PFSK-1 (cell line): ENCODE results near the gene HES3.

ENCODE experiments used
- FOXP2 ChIP-seq: optimal IDR thresholded peaks from 2 replicates; pipeline ENCODE3; 2011; ENCODE audit warnings: borderline replicate concordance, control low read depth, inconsistent platforms; ENCODE audit not compliant: insufficient read depth; ENCODE audit errors: extremely low read length, extremely low read depth
- POLR2AphosphoS5 ChIP-seq: IDR thresholded peaks from 2 replicates; pipeline ENCODE4 v1.6.1; 2012; ENCODE audit warnings: low read depth, mild to moderate bottlenecking, control low read depth, low read length, moderate library complexity
- SIN3A ChIP-seq: IDR thresholded peaks from 2 replicates; pipeline ENCODE4 v1.6.1; 2012; ENCODE audit warnings: mild to moderate bottlenecking, low read length, moderate library complexity, borderline replicate concordance; ENCODE audit not compliant: insufficient read depth
- TAF1 ChIP-seq: IDR thresholded peaks from 2 replicates; pipeline ENCODE4 v1.6.1; 2012; ENCODE audit warnings: low read length, control low read depth, borderline replicate concordance; ENCODE audit not compliant: insufficient read depth
- TF ChIP-seq, protein P1 (sequence below), 2 experiments: IDR thresholded peaks; 2 replicates each; pipeline versions ENCODE4 v1.6.1 to v1.8.0; 2011 to 2012; ENCODE audit warnings: low read depth in 2 of 2, low read length in 2 of 2, control low read depth in 1 of 2, inconsistent platforms in 1 of 2, mild to moderate bottlenecking in 1 of 2, moderate library complexity in 1 of 2; ENCODE audit not compliant: insufficient read depth in 1 of 2

Gene HES3

DNA sequence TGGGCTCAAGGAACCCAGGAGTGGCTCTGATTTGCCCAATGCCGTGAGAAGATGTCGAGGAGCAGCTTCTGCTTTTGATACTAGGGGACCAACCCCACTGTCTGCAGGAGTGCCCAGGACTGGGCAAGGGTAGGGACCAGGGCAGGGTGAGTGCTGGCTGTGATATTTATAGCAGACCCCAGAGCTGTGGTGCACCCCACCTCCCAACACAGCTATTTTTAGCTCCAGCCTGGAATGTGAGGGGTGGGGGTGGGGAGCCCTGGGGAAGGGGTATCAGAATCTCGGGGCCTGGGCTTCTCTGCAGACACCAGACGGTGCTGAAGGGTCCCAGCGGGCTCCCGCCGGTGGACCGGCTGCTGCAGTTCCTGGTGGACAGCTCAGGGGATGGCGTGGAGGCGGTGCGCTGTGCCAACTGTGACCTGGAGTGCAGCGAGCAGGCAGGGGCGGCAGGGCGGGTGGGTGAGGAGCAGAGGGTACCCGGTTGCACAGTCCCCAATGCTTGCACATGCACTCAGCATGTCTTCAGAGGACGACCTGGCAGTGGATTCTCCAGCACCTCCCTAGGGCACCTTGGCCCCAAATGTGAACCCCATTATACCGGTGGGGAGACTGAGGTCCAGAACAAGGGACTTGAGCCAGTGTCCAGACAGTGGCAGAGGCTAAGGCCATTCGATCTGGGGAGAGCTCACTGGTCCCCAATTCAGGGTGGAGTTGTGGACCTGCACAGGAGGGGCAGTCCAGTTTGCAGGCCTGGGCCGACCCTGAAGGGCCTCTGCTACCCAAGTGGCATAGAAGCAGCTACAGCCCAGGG lies 36.7 kb upstream of the HES3 start:
- no peak for TF ChIP-seq POLR2AphosphoS5

DNA sequence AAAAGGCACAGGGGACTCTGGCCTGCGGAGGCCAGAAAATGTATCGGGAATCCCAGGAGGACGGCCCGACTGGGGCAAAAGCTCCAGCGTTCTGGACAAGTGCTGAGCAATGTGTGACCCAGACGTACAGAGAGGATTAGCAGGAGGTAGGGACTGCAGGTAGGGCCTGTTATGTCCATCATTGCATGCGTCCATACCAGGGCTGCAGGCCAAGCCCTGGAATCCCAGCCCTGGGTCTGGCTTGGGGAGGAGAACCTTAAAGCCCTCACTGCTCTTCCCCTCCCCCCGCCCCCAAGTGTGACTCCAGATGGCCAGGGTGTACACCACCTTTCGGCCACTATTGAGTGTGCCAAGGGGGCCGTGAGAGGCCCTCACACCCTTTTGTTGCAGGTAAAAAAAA lies 36.1 kb upstream of the HES3 start:
- TF ChIP-seq POLR2AphosphoS5 (no peak), FOXP2 (no peak), SIN3A (no peak), TAF1 (no peak)
- TF ChIP-seq, protein P1, sequence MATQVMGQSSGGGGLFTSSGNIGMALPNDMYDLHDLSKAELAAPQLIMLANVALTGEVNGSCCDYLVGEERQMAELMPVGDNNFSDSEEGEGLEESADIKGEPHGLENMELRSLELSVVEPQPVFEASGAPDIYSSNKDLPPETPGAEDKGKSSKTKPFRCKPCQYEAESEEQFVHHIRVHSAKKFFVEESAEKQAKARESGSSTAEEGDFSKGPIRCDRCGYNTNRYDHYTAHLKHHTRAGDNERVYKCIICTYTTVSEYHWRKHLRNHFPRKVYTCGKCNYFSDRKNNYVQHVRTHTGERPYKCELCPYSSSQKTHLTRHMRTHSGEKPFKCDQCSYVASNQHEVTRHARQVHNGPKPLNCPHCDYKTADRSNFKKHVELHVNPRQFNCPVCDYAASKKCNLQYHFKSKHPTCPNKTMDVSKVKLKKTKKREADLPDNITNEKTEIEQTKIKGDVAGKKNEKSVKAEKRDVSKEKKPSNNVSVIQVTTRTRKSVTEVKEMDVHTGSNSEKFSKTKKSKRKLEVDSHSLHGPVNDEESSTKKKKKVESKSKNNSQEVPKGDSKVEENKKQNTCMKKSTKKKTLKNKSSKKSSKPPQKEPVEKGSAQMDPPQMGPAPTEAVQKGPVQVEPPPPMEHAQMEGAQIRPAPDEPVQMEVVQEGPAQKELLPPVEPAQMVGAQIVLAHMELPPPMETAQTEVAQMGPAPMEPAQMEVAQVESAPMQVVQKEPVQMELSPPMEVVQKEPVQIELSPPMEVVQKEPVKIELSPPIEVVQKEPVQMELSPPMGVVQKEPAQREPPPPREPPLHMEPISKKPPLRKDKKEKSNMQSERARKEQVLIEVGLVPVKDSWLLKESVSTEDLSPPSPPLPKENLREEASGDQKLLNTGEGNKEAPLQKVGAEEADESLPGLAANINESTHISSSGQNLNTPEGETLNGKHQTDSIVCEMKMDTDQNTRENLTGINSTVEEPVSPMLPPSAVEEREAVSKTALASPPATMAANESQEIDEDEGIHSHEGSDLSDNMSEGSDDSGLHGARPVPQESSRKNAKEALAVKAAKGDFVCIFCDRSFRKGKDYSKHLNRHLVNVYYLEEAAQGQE (IDR thresholded peaks at IDR 0.05; ENCODE audit: insufficient read depth in 1 of 2, low read depth in 2 of 2, low read length in 2 of 2) = no peak

DNA sequence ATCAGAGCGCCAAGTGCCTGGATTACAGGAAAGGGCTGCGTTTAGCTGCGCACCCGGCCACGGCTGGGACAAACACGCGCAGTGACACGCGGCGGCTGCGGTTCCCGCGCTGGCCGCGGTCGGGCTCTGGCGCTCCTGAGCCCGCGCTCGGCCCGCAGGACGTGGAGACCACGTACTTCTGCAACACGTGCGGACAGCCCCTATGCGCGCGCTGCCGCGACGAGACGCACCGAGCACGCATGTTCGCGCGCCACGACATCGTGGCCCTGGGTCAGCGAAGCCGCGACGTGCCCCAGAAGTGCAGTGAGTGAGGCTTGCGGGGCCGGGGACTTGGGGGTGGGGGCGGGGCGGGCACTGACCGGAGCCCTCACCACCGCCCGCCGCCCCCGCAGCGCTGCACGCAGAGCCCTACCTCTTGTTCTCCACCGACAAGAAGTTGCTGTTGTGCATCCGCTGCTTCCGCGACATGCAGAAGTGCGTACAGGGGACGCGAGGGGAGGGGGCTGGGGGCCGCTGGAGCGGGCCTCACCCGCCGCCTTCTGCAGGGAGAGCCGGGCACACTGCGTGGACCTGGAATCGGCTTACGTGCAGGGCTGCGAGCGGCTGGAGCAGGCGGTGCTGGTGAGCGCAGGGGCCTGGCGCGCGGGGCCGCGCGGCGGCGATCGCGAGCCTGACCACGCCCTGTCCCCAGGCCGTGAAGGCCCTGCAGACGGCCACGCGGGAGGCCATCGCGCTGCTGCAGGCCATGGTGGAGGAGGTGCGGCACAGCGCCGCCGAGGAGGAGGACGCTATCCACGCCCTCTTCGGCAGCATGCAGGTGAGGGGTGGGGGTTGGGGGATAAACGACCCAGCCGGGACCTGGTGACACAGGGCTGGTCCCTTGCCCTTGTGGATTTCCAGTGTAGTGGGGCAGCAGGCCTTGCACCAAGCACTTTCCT lies 35.0 kb upstream of the HES3 start:
- TF ChIP-seq TAF1 = peak; percentile 23; the same call in 1 of the 2 replicates
- peak; percentile 81; the same call in 1 of the 2 replicates for TF ChIP-seq SIN3A
- peak; percentile 82 for TF ChIP-seq FOXP2
- TF ChIP-seq POLR2AphosphoS5 = peak; percentile 45; the same call in 1 of the 2 replicates
- TF ChIP-seq, protein P1 (IDR thresholded peaks at IDR 0.05; ENCODE audit: insufficient read depth in 1 of 2, low read depth in 2 of 2, low read length in 2 of 2) = peak; percentile 18 to 53; a peak in 1 of 4 replicates

DNA sequence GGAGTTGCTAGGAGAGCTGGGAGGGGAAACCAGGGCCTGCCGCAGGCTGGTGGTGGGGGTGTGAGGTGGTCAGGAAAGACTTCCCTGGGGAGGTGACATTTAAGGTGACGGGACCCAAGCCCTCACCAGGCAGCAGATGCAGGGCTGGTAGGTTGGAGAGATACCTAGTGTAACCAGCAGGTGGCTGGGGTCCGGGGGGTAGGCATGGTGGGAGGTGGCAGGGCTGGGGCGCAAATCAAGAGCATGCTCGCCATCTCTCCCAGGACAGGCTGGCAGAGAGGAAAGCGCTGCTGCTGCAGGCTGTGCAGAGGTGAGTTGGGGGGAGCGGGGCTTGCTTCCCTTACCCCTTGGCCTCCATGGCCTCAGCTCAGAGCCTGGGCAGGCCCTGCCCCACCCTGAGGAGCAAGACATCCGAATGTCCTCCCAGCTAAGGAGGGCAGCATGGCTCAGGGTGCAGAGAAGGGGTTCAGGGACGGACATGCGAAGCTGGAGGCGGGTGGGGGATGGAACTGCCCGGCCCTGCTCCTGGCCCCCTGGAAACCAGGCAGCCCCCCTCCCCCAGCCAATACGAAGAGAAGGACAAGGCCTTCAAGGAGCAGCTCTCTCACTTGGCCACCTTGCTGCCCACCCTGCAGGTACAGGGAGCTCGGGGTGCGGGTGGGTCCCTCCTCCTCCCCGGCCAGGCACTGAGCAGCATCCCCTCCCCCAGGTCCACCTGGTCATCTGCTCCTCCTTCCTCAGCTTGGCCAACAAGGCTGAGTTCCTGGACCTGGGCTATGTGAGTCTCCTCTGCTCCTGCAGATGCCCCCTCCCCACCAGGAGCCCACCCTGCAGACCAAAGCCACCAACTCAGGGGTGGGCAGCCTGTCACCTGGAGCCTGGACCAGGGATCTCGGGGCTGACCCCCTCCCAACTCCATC lies 34.1 kb upstream of the HES3 start:
- no peak for TF ChIP-seq POLR2AphosphoS5

DNA sequence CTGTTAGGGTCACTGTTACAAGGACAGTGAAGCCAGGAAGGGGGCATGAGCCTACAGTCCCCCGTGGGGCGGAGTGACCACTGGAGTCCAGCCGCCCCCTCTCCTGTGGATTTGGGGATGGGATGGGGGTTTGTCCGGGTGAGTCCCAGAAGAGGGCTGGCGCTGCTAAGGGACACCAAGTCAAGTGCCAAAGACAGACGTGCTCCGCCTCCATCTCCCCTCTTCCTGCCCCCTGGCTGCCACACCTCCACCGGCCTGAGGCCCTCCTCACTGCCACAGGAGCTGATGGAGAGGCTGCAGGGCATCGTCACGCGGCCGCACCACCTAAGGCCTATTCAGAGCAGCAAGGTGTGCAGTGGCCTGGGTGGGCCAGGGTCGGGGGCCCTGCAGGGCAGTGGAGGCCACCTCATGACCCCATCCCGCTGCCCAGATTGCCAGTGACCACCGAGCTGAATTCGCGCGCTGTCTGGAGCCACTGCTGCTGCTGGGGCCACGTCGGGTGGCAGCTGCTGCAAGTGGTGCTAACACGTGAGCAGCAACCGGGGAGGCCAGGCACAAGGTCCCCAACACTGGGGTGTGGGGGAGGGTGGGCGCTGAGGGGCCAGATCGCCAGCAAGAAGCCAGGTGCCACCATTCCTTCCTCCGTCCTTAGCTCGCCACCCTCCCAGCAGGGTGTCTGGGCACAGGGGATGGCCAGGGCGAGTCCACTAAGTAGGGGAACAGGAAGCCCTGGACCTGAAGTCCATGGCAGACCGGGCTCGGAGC lies 33.2 kb upstream of the HES3 start:
- TF ChIP-seq FOXP2 (no peak), SIN3A (no peak), POLR2AphosphoS5 (no peak), TAF1 (no peak)
- TF ChIP-seq, protein P1 (IDR thresholded peaks at IDR 0.05; ENCODE audit: insufficient read depth in 1 of 2, low read depth in 2 of 2, low read length in 2 of 2) = no peak
